ENCODE measurements around the gene GARRE1.

Gene GARRE1

GRCh38 chr19:34260771-34261173 is 6.4 kb downstream of the GARRE1 start:
- Histone ChIP-seq H3K4me3 (ENCODE audit: low read depth in 1 of 2, low read length in 1 of 2) (no peak overlapping the region), H3K27ac (no peak overlapping the region), H3K4me1 (ENCODE audit: control insufficient read depth in 1 of 2, insufficient read depth in 1 of 2, low read depth in 1 of 2, low read length in 1 of 2) (no peaks in the 10 kb centered on the region)

GRCh38 chr19:34261334-34262109 is 7.2 kb downstream of the GARRE1 start:
- no peaks in the 10 kb centered on the region for H3K9me3 ChIP-seq
- H3K4me3 ChIP-seq (ENCODE audit: low read depth in 1 of 2, low read length in 1 of 2) = no peak overlapping the region
- H3K4me1 ChIP-seq (ENCODE audit: control insufficient read depth in 1 of 2, insufficient read depth in 1 of 2, low read depth in 1 of 2, low read length in 1 of 2) = no peaks in the 10 kb centered on the region
- H3K36me3 ChIP-seq = no peaks in the 10 kb centered on the region
- peaks cover 94% of the 10 kb centered on the region for H3K27me3 ChIP-seq
- TF ChIP-seq CTCF (IDR thresholded peaks at IDR 0.05) = no peak
- H3K27ac ChIP-seq = no peak overlapping the region

More at GRCh38 chr19:34260771-34261173, 6.4 kb downstream of the GARRE1 start:
- no peak for TF ChIP-seq CTCF (IDR thresholded peaks at IDR 0.05)
- H3K36me3 ChIP-seq = no peaks in the 10 kb centered on the region
- H3K27me3 ChIP-seq = peaks cover 94% of the 10 kb centered on the region
- H3K9me3 ChIP-seq = no peaks in the 10 kb centered on the region

GRCh38 chr19:34263745-34264237 is 9.4 kb downstream of the GARRE1 start:
- no peak overlapping the region for H3K4me3 ChIP-seq (ENCODE audit: low read depth in 1 of 2, low read length in 1 of 2)
- H3K27ac ChIP-seq = no peak overlapping the region
- H3K27me3 ChIP-seq = peaks cover 94% of the 10 kb centered on the region
- no peaks in the 10 kb centered on the region for H3K36me3 ChIP-seq
- no peaks in the 10 kb centered on the region for H3K4me1 ChIP-seq (ENCODE audit: control insufficient read depth in 1 of 2, insufficient read depth in 1 of 2, low read depth in 1 of 2, low read length in 1 of 2)
- TF ChIP-seq CTCF (IDR thresholded peaks at IDR 0.05) = no peak
- no peaks in the 10 kb centered on the region for H3K9me3 ChIP-seq

GRCh38 chr19:34265221-34265650 is 10.9 kb downstream of the GARRE1 start:
- TF ChIP-seq CTCF (IDR thresholded peaks at IDR 0.05) = no peak
- Histone ChIP-seq H3K9me3 (no peaks in the 10 kb centered on the region), H3K4me3 (ENCODE audit: low read depth in 1 of 2, low read length in 1 of 2) (no peak overlapping the region), H3K27ac (no peak overlapping the region), H3K36me3 (no peaks in the 10 kb centered on the region), H3K4me1 (ENCODE audit: control insufficient read depth in 1 of 2, insufficient read depth in 1 of 2, low read depth in 1 of 2, low read length in 1 of 2) (peaks cover 13 to 14% of the 10 kb centered on the region in 2 experiments), H3K27me3 (peaks cover 84% of the 10 kb centered on the region)

GRCh38 chr19:34269081-34269480 is 14.7 kb downstream of the GARRE1 start:
- Histone ChIP-seq H3K4me3 (ENCODE audit: low read depth in 1 of 2, low read length in 1 of 2) (peak overlapping the region in 1 of 2 experiments; percentile 51), H3K4me1 (ENCODE audit: control insufficient read depth in 1 of 2, insufficient read depth in 1 of 2, low read depth in 1 of 2, low read length in 1 of 2) (peaks cover 20 to 24% of the 10 kb centered on the region in 2 experiments), H3K27ac (peak overlapping the region; percentile 86), H3K36me3 (no peaks in the 10 kb centered on the region), H3K27me3 (peaks cover 80% of the 10 kb centered on the region), H3K9me3 (no peaks in the 10 kb centered on the region)
- no peak for TF ChIP-seq CTCF (IDR thresholded peaks at IDR 0.05)
